Endodermal cell (in vitro differentiated cells): ENCODE measurements around the gene CUX1. TPM values are rescaled to one million over a fixed set of nuclear protein-coding genes. Genes with fewer than 3 reads are reported as not detected.

Experiments
- DNase-seq: peaks from one replicate; pipeline ENCODE4 v3.0.0-alpha.2; 2017
- H3K27ac ChIP-seq: 2 replicates; pipeline ENCODE4 v1.5.1; 2013; ENCODE audit warnings: mild to moderate bottlenecking, low read depth, low read length, moderate library complexity
- H3K27me3 ChIP-seq: 2 replicates; pipeline ENCODE4 v1.6.1; 2013; ENCODE audit warnings: mild to moderate bottlenecking, low read length, moderate library complexity; ENCODE audit not compliant: insufficient read depth, control insufficient read depth, poor library complexity, severe bottlenecking
- H3K36me3 ChIP-seq: 2 replicates; pipeline ENCODE4 v1.7.0; 2013; ENCODE audit warnings: mild to moderate bottlenecking, low read length, moderate library complexity; ENCODE audit not compliant: control insufficient read depth, insufficient read depth
- H3K4me1 ChIP-seq: one replicate; pipeline ENCODE4 v1.7.0; 2013; ENCODE audit warnings: low read length; ENCODE audit not compliant: control insufficient read depth, insufficient read depth
- H3K4me3 ChIP-seq: 2 replicates; pipeline ENCODE4 v1.5.1; 2013; ENCODE audit warnings: mild to moderate bottlenecking, low read length, moderate library complexity
- H3K9ac ChIP-seq: 2 replicates; pipeline ENCODE4 v1.6.1; 2013; ENCODE audit warnings: mild to moderate bottlenecking, low read length, moderate library complexity; ENCODE audit not compliant: poor library complexity, severe bottlenecking; ENCODE audit errors: extremely low read depth
- H3K9me3 ChIP-seq: 2 replicates; pipeline ENCODE4 v1.6.1; 2013; ENCODE audit warnings: mild to moderate bottlenecking, low read length, moderate library complexity; ENCODE audit not compliant: control insufficient read depth
- H3K27ac Mint-ChIP-seq: 2 replicates; pipeline ENCODE4 v1.8.0; 2020; ENCODE audit warnings: mixed read lengths
- H3K27me3 Mint-ChIP-seq: 2 replicates; pipeline ENCODE4 v1.8.0; 2021; ENCODE audit warnings: mild to moderate bottlenecking, mixed read lengths; ENCODE audit not compliant: insufficient read depth
- H3K36me3 Mint-ChIP-seq: 2 replicates; pipeline ENCODE4 v1.8.0; 2020; ENCODE audit warnings: low read depth, mixed read lengths
- H3K4me1 Mint-ChIP-seq: 2 replicates; pipeline ENCODE4 v1.8.0; 2020; ENCODE audit warnings: mixed read lengths
- H3K4me3 Mint-ChIP-seq: 2 replicates; pipeline ENCODE4 v1.8.0; 2020; ENCODE audit warnings: mild to moderate bottlenecking, moderate library complexity, mixed read lengths
- H3K9me3 Mint-ChIP-seq: 2 replicates; pipeline ENCODE4 v1.8.0; 2020; ENCODE audit warnings: mild to moderate bottlenecking, mixed read lengths
- CTCF ChIP-seq: fragments of 200-600 bp; sonication (generic); conservative IDR thresholded peaks from 2 replicates; pipeline ENCODE4 v1.5.0; 2021; ENCODE audit warnings: antibody characterized with exemption, mild to moderate bottlenecking
- WGBS, 2 experiments: methylation state at CpG; one replicate each; pipeline versions ENCODE4 v1.1.5 to v1.1.7; 2013; ENCODE audit warnings: missing lambda C conversion rate in 2 of 2, mixed read lengths in 1 of 2; ENCODE audit not compliant: insufficient coverage in 1 of 2, insufficient read length in 1 of 2; 5-methylcytosine and 5-hydroxymethylcytosine counted together
- total RNA-seq, 2 donors: library from RNA; stranded (reverse); fragmentation: NEBNext Ultra II Directional in 1 of 2; extraction: Animal tissue kit (Norgen Biotek cat#: 25700) in 1 of 2; gene quantifications; 2 replicates in 1 of 2; 3 replicates in 1 of 2; pipeline ENCODE4 v1.2.1, GENCODE V29; 2021

CUX1 gene
- total RNA-seq, 2 donors from 2014 or later, result 85.1 to 108 TPM

- WGBS, 2 experiments, result 91 to 92% methylated on average over 2 to 5 of the region's 5 CpGs
- Histone ChIP-seq H3K36me3 (peaks cover 4% of the 10 kb centered on the region), H3K9me3 (no peaks in the 10 kb centered on the region), H3K27me3 (no peaks in the 10 kb centered on the region), H3K4me1 (no peaks in the 10 kb centered on the region), H3K9ac (no peak overlapping the region), H3K4me3 (no peak overlapping the region), H3K27ac (no peak overlapping the region)
- no peak for TF ChIP-seq CTCF
- Mint-ChIP-seq H3K27ac (no peak overlapping the region), H3K4me1 (peaks cover 5% of the 10 kb centered on the region), H3K27me3 (no peaks in the 10 kb centered on the region), H3K4me3 (no peak overlapping the region), H3K36me3 (peaks cover 33% of the 10 kb centered on the region), H3K9me3 (no peaks in the 10 kb centered on the region)
- DNase-seq, result no peak
Observed at GRCh38 chr7:102036958-102037357, 219.5 kb downstream of the CUX1 start.

- H3K4me1 ChIP-seq, result no peaks in the 10 kb centered on the region
- Mint-ChIP-seq H3K9me3 (no peaks in the 10 kb centered on the region), H3K27ac (peak overlapping the region; percentile 38), H3K36me3 (peaks cover 28% of the 10 kb centered on the region), H3K4me1 (peaks cover 5% of the 10 kb centered on the region), H3K27me3 (no peaks in the 10 kb centered on the region), H3K4me3 (no peak overlapping the region)
- H3K9me3 ChIP-seq, result no peaks in the 10 kb centered on the region
- H3K36me3 ChIP-seq, result no peaks in the 10 kb centered on the region
- 97% methylated on average over 11 of the region's 11 CpGs for WGBS, 2 experiments
- H3K27ac ChIP-seq, result no peak overlapping the region
- no peaks in the 10 kb centered on the region for H3K27me3 ChIP-seq
- no peak for TF ChIP-seq CTCF
- no peak overlapping the region for H3K4me3 ChIP-seq
- H3K9ac ChIP-seq, result no peak overlapping the region
- DNase-seq, result no peak
Observed at GRCh38 chr7:102039706-102040105, 222.3 kb downstream of the CUX1 start.

GRCh38 chr7:102040569-102040968 lies 223.1 kb downstream of the CUX1 start:
- no peaks in the 10 kb centered on the region for H3K9me3 ChIP-seq
- Mint-ChIP-seq H3K4me1 (peaks cover 5% of the 10 kb centered on the region), H3K36me3 (peaks cover 28% of the 10 kb centered on the region), H3K4me3 (no peak overlapping the region), H3K27ac (peak overlapping the region; percentile 38), H3K27me3 (no peaks in the 10 kb centered on the region), H3K9me3 (no peaks in the 10 kb centered on the region)
- H3K27me3 ChIP-seq, result no peaks in the 10 kb centered on the region
- H3K4me1 ChIP-seq, result no peaks in the 10 kb centered on the region
- no peak overlapping the region for H3K4me3 ChIP-seq
- TF ChIP-seq CTCF, result no peak
- 94 to 96% methylated on average over 11 of the region's 11 CpGs for WGBS, 2 experiments
- DNase-seq, result no peak
- no peaks in the 10 kb centered on the region for H3K36me3 ChIP-seq
- no peak overlapping the region for H3K27ac ChIP-seq
- no peak overlapping the region for H3K9ac ChIP-seq
